BE2C (cell line): ENCODE measurements around the gene PLIN5.

Experiments
- DNase-seq: peaks from one replicate; pipeline ENCODE4 v3.0.0-alpha.2; 2020
- H3K27me3 ChIP-seq: fragments of 250-450 bp; sonication (Bioruptor Pico); 2 replicates; pipeline ENCODE4 v1.5.1; 2020; ENCODE audit warnings: mild to moderate bottlenecking
- H3K36me3 ChIP-seq: fragments of 250-450 bp; sonication (Bioruptor Pico); 2 replicates; pipeline ENCODE4 v1.5.1; 2020; ENCODE audit warnings: mild to moderate bottlenecking
- H3K4me1 ChIP-seq: fragments of 250-450 bp; sonication (Bioruptor Pico); 2 replicates; pipeline ENCODE4 v1.5.1; 2020
- H3K4me3 ChIP-seq: 2 replicates; pipeline ENCODE4 v1.5.1; 2011; ENCODE audit warnings: low read depth, low read length
- H3K9me3 ChIP-seq: fragments of 250-450 bp; sonication (Bioruptor Pico); 2 replicates; pipeline ENCODE4 v1.5.1; 2020
- TF ChIP-seq, protein P1 (sequence below): IDR thresholded peaks from 2 replicates; pipeline ENCODE4 v1.5.1; 2012; ENCODE audit warnings: mild to moderate bottlenecking, low read depth, low read length

PLIN5 gene

DNA sequence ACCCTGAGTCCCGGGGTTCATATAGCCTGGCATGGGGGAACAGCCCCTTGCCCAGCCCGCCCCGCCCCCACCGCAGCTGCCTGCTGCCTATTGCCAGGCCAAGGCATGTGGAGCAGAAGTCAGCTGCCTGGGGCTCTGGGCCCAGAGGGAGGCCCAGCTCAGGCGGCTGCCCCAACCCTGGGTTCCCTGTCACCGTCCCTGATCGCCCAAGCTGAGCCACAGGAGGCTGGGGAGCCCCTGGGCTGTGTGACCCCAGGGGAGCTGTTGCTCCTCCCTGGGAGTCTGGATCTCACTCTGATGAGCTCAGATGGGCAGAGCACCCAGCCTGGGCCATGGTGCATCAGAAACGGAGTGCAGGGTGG is 18.1 kb downstream of the PLIN5 start:
- H3K36me3 ChIP-seq, result no peaks in the 10 kb centered on the region
- TF ChIP-seq, protein P1, sequence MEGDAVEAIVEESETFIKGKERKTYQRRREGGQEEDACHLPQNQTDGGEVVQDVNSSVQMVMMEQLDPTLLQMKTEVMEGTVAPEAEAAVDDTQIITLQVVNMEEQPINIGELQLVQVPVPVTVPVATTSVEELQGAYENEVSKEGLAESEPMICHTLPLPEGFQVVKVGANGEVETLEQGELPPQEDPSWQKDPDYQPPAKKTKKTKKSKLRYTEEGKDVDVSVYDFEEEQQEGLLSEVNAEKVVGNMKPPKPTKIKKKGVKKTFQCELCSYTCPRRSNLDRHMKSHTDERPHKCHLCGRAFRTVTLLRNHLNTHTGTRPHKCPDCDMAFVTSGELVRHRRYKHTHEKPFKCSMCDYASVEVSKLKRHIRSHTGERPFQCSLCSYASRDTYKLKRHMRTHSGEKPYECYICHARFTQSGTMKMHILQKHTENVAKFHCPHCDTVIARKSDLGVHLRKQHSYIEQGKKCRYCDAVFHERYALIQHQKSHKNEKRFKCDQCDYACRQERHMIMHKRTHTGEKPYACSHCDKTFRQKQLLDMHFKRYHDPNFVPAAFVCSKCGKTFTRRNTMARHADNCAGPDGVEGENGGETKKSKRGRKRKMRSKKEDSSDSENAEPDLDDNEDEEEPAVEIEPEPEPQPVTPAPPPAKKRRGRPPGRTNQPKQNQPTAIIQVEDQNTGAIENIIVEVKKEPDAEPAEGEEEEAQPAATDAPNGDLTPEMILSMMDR, result no peak
- H3K4me1 ChIP-seq, result no peaks in the 10 kb centered on the region
- DNase-seq, result no peak
- no peaks in the 10 kb centered on the region; the same call in 1 of the 2 replicates for H3K9me3 ChIP-seq
- no peak overlapping the region for H3K4me3 ChIP-seq
- no peaks in the 10 kb centered on the region for H3K27me3 ChIP-seq

DNA sequence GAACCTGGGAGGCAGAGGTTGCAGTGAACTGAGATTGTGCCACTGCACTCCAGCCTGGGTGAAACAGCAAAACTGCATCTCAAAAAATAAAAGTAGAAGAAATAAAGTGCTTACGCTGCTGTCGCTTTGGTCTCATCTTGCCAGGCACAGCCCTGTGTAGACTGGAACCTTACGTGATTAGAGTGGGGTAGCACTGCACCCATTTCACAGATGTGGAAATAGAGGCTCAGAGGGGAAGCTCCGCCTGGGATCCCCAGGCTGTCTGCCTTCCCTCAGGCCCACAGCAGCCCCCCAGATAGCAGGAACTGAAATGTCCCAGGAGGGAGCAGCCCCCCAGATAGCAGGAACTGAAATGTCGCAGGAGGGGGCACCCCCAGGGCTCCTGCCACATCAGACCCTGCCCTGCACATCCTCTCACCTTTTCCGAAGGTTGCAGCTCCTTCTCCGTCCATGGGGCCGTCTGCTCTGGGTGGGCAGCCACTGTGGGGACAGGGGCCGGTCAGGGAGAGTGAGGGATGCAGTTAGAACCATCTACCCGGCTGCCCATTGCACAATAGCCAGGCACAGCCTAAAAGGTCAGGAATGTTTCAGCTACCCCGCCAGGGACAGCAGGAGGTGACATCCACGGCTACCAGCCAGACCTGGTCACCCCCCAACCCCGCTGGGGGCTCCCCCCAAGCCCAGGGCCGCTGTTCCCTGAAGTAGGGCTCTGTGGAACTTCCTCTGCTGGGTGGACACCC is 18.7 kb downstream of the PLIN5 start:
- Histone ChIP-seq H3K4me3 (no peak overlapping the region), H3K36me3 (no peaks in the 10 kb centered on the region), H3K9me3 (no peaks in the 10 kb centered on the region; the same call in 1 of the 2 replicates), H3K27me3 (no peaks in the 10 kb centered on the region), H3K4me1 (no peaks in the 10 kb centered on the region)
- no peak for DNase-seq
- TF ChIP-seq, protein P1, result no peak

DNA sequence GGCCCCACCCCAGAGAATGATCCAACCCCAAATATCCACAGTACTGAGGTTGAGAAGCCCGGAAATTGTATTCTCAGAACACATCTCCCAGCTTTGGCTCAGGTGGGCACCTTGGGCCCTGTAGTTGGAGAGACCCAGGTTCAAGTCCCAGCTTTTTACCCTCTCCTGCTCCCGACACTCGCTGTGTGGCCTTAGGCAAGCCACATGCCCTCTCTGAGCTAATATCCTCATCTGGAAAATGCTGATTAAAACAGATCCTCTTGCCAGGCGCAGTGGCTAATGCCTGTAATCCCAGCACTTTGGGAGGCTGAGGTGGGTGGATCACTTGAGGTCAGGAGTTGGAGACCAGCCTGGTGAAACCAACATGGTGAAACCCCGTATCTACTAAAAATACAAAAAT is 19.3 kb downstream of the PLIN5 start:
- H3K4me3 ChIP-seq, result no peak overlapping the region

DNA sequence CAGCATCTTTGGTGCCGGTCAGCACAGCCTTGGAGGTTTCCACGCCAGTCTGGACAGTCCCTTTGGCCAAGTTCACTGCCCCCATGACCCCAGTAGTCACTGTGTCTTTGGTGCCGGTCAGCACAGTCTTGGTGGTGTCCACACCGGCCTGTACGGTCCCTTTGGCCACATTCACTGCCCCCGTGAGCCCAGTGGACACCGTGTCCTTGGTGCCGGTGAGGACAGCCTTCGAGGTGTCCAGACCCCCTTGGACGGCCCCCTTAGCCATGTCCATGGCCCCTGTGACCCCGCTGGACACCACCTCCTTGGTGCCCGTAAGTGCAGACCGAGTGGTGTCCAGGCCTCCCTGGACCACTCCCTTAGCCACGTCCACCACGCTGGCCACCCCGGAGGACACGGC is 21.8 kb downstream of the PLIN5 start:
- Histone ChIP-seq H3K4me3 (no peak overlapping the region), H3K27me3 (no peaks in the 10 kb centered on the region), H3K4me1 (no peaks in the 10 kb centered on the region), H3K9me3 (no peaks in the 10 kb centered on the region), H3K36me3 (no peaks in the 10 kb centered on the region)
- TF ChIP-seq, protein P1, result no peak
- no peak for DNase-seq

More for the DNA sequence above, 19.3 kb downstream of the PLIN5 start:
- TF ChIP-seq, protein P1, result no peak
- no peaks in the 10 kb centered on the region; the same call in 1 of the 2 replicates for H3K9me3 ChIP-seq
- DNase-seq, result no peak
- no peaks in the 10 kb centered on the region for H3K4me1 ChIP-seq
- H3K36me3 ChIP-seq, result no peaks in the 10 kb centered on the region
- no peaks in the 10 kb centered on the region for H3K27me3 ChIP-seq

DNA sequence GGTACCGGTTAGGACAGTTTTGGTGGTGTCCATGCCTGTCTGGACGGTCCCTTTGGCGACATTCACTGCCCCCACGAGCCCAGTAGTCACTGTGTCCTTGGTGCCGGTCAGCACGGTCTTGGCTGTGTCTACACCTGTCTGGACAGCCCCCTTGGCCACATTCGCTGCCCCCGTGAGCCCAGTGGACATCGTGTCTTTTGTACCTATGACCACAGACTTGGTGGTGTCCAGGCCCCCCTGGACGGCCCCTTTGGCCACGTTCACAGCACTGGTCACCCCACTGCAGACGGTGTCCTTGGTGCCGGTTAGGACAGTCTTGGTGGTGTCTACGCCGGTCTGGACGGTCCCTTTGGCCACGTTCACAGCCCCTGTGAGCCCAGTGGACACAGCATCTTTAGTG is 23.0 kb downstream of the PLIN5 start:
- H3K9me3 ChIP-seq, result no peaks in the 10 kb centered on the region
- H3K4me3 ChIP-seq, result no peak overlapping the region
- no peaks in the 10 kb centered on the region for H3K36me3 ChIP-seq
- H3K27me3 ChIP-seq, result no peaks in the 10 kb centered on the region
- TF ChIP-seq, protein P1, result no peak
- no peak for DNase-seq
- H3K4me1 ChIP-seq, result no peaks in the 10 kb centered on the region

DNA sequence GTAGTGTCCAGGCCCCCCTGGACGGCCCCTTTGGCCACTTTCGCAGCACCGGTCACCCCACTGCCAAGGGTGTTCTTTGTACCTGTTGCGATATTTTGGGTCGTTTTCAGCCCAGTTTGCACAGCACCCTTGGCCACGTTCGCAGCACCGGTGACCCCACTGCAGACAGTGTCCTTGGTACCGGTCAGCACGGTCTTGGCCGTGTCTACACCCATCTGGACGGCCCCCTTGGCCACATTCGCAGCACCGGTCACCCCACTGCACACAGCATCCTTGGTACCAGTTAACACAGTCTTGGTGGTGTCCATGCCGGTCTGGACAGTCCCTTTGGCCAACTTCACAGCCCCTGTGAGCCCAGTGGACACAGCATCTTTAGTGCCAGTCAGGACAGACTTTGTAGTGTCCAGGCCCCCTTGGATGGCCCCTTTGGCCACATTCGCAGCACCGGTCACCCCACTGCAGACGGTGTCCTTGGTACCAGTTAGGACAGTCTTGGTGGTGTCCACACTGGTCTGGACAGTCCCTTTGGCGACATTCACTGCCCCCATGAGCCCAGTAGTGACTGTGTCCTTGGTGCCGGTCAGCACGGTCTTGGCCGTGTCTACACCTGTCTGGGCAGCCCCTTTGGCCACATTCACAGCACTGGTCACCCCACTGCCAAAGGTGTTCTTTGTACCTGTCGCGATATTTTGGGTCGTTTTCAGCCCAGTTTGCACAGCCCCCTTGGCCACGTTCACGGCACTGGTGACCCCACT is 23.5 kb downstream of the PLIN5 start:
- no peak for DNase-seq

More for the DNA sequence above, 23.5 kb downstream of the PLIN5 start:
- Histone ChIP-seq H3K36me3 (no peaks in the 10 kb centered on the region), H3K9me3 (no peaks in the 10 kb centered on the region), H3K4me1 (no peaks in the 10 kb centered on the region), H3K4me3 (no peak overlapping the region), H3K27me3 (no peaks in the 10 kb centered on the region)
- TF ChIP-seq, protein P1, result no peak
